Prostate gland (tissue), 2 donors: Measurements from ENCODE around the gene CACNA1I.

Source experiments
- CTCF ChIP-seq, 4 experiments: fragments of 200-600 bp in 2 of 4; fragments of 450-650 bp in 2 of 4; sonication (generic) in 2 of 4; IDR thresholded peaks; 1 replicate in 3 of 4; 2 replicates in 1 of 4; pipeline ENCODE4 v1.5.1; 2016 to 2019; ENCODE audit warnings: antibody characterized with exemption in 4 of 4, mild to moderate bottlenecking in 2 of 4, moderate library complexity in 2 of 4
- POLR2A ChIP-seq: fragments of 450-650 bp; IDR thresholded peaks from one replicate; pipeline ENCODE4 v1.6.1; 2016; ENCODE audit warnings: antibody characterized with exemption, mild to moderate bottlenecking

GRCh38 chr22:39723463-39723862 is 152.9 kb downstream of the CACNA1I start:
- TF ChIP-seq CTCF (IDR thresholded peaks at IDR 0.05) (no peak), POLR2A (no peak)
